Measurements from ENCODE around the gene ATM.

- TF ChIP-seq TAF1 (IDR thresholded peaks at IDR 0.05; ENCODE audit: low read depth) (no peak), NFIC (IDR thresholded peaks at IDR 0.05) (no peak), EP300 (IDR thresholded peaks at IDR 0.05; ENCODE audit: borderline replicate concordance) (no peak), MAX (IDR thresholded peaks at IDR 0.05) (no peak), YY1 (IDR thresholded peaks at IDR 0.05; ENCODE audit: low read depth) (no peak)
These were observed 5.9 kb upstream of the ATM start for GRCh38 chr11:108216988-108217387.

Data from Ishikawa (cell line).